Activated T-helper 2 cell treated with anti-CD3 and anti-CD28 coated beads, Interferon-gamma antibody, Interleukin-2, Interleukin-4, amounts not matched to agents 10 μg/mL and 5 μg/mL and 100 μg/mL, durations not matched to agents 14 hours and 24 hours and 36 hours (primary cell): ENCODE measurements around the gene SYS1. TPM values are rescaled to one million over a fixed set of nuclear protein-coding genes. Genes with fewer than 3 reads are reported as not detected.

ENCODE experiments used
- DNase-seq: peaks from one replicate; pipeline ENCODE4 v3.0.0; 2021; ENCODE audit warnings: low spot score
- H3K27ac Mint-ChIP-seq: one replicate; pipeline ENCODE4 v1.8.0; 2021; ENCODE audit warnings: mixed read lengths
- H3K27me3 Mint-ChIP-seq: one replicate; pipeline ENCODE4 v1.8.0; 2021; ENCODE audit warnings: low read depth, mixed read lengths
- H3K36me3 Mint-ChIP-seq: one replicate; pipeline ENCODE4 v1.8.0; 2021; ENCODE audit warnings: low read depth, mixed read lengths
- H3K4me1 Mint-ChIP-seq: one replicate; pipeline ENCODE4 v1.8.0; 2021; ENCODE audit warnings: low read depth, mixed read lengths
- H3K4me3 Mint-ChIP-seq: one replicate; pipeline ENCODE4 v1.8.0; 2021; ENCODE audit warnings: low read depth, mild to moderate bottlenecking, moderate library complexity, mixed read lengths
- H3K9me3 Mint-ChIP-seq: one replicate; pipeline ENCODE4 v1.8.0; 2021; ENCODE audit warnings: mixed read lengths
- intact Hi-C: fragments of 100-400 bp; cut with micrococcal nuclease; formaldehyde crosslinking; loops from one replicate; pipeline ENCODE4 v1.15.1; 2023
- total RNA-seq: library from RNA; stranded (reverse); gene quantifications from 2 replicates; pipeline ENCODE4 v1.2.3, GENCODE V29; 2022

SYS1 gene
- total RNA-seq, 1 donor from 2014 or later: 20.1 TPM

DNA sequence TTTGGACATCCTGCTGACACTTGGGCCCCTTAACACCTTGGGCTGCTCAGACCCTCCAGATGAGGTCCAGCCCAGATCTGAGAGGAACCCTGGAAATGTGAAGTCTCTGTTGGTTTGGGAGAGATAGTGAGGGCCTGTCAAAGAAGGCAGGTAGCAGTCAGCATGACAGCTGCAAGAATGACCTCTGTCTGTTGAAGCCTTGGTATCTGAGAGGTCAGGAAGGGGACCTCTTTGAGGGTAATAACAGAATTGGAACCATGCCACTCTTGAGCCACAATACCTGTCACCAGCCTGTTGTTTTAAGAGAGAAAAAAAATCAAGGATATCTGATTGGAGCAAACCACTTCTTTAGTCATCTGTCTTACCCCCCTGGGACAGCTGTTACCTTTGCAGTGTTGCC lies 4.2 kb downstream of the SYS1 start:
- Mint-ChIP-seq H3K4me1 (peaks cover 22% of the 10 kb centered on the region), H3K27ac (no peak overlapping the region), H3K4me3 (no peak overlapping the region), H3K36me3 (peaks cover 34% of the 10 kb centered on the region), H3K9me3 (no peaks in the 10 kb centered on the region), H3K27me3 (no peaks in the 10 kb centered on the region)
- DNase-seq: no peak
- intact Hi-C loops: no loop called here

GRCh38 chr20:45368221-45368980 lies 5.4 kb downstream of the SYS1 start:
- peaks cover 26% of the 10 kb centered on the region for H3K4me1 Mint-ChIP-seq
- intact Hi-C loops: no loop called here
- H3K36me3 Mint-ChIP-seq: peaks cover 34% of the 10 kb centered on the region
- no peaks in the 10 kb centered on the region for H3K9me3 Mint-ChIP-seq
- H3K27me3 Mint-ChIP-seq: no peaks in the 10 kb centered on the region
- no peak overlapping the region for H3K4me3 Mint-ChIP-seq
- peak overlapping the region; percentile 2 for H3K27ac Mint-ChIP-seq
- no peak for DNase-seq

DNA sequence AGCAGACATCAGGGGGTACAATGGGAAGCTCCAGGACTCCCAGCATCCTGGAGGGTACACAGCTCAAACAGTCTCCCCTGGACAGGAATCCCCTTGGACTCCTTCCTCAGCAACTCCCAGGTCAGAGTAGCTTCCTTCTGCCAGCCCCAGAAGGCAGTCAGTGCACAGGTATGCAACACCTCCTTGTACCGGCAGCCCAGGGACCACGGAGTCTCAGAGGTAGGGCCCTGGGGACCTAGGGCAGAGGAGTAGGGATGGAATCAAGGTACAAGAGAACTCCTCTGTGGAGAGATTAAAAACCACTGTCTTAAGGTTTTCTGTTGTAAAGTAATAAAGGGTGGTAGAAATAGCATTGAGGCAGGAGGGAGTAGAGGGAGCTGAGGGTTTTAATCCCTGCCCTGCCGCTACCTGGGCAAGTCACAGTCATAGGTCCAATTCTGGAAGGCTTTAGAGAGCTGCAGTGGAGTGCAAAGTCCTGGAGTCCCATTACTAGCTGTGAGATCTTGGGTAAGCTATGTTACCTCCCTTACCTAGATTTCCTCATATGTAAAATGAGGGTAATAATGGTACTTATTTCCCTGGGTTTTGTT lies 7.7 kb downstream of the SYS1 start:
- no peaks in the 10 kb centered on the region for H3K9me3 Mint-ChIP-seq
- peaks cover 31% of the 10 kb centered on the region for H3K36me3 Mint-ChIP-seq
- peaks cover 27% of the 10 kb centered on the region for H3K4me1 Mint-ChIP-seq
- DNase-seq: no peak
- H3K27me3 Mint-ChIP-seq: no peaks in the 10 kb centered on the region
- intact Hi-C loops: no loop called here
- H3K4me3 Mint-ChIP-seq: no peak overlapping the region
- H3K27ac Mint-ChIP-seq: no peak overlapping the region

DNA sequence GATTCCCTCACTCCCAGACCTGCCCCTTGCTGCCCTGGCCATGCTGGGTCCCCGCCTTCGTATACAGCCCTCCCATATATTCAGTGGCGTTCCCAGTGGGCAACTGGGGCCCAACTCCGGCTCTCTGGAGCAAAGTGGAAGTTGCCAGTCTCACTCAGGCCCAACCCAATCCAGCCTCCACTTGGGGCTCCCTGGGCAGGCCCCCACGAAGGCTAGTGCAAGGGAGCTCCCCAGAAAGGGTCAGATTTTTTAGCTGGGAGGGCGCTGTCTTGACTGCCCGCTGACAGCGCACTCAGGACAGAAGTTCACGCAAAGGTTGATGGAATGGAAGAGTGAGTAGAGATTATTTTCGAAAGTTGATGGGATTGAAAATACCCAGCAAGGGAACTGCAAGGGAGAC lies 9.3 kb downstream of the SYS1 start:
- Mint-ChIP-seq H3K36me3 (peaks cover 19% of the 10 kb centered on the region), H3K9me3 (no peaks in the 10 kb centered on the region), H3K27ac (no peak overlapping the region), H3K4me1 (peaks cover 27% of the 10 kb centered on the region), H3K27me3 (no peaks in the 10 kb centered on the region), H3K4me3 (peak overlapping the region; percentile 57)
- no peak for DNase-seq
- intact Hi-C loops: loop anchor here (2.0 kb wide), 1 partner anchor 45 kb away; the partner anchor contains the start of gene PIGT

DNA sequence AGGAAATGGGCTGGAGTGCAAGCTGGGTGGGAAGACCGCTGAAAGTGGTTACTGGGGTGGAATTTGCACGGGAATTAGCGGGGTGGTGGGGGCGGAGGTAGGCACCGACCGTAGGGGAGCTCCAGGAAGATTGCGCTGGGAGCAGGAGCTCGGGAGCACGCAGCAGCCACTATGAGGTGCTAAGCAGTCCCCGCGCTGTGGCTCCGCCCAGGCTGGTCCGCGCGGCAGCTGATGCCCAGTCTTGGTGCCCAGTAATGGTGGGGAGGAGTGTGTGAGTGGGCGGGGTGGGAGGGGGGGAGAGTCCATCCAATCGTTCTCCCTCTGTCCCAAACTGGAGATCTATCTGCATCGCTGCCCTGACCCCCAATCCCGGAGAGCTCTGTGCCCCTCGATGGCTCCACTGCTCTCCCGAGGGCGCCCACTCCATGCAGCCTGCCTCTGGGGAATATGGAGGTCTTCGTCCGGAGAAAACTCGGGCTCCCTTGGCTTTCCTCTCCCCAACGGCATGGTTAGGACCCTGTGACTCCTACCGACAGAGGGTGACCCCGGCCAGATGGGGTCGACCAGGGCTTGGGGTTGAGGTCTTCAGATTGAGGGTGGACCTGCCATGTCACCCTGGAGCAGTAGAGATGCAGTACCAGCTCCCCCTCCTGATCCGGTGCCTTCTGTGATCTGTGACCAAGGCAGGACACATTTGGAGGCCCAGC lies 9.8 kb downstream of the SYS1 start:
- peaks cover 26% of the 10 kb centered on the region for H3K4me1 Mint-ChIP-seq
- no peaks in the 10 kb centered on the region for H3K27me3 Mint-ChIP-seq
- DNase-seq: no peak
- H3K9me3 Mint-ChIP-seq: no peaks in the 10 kb centered on the region
- H3K36me3 Mint-ChIP-seq: peaks cover 15% of the 10 kb centered on the region
- no peak overlapping the region for H3K27ac Mint-ChIP-seq
- peak overlapping the region; percentile 64 for H3K4me3 Mint-ChIP-seq
- intact Hi-C loops: loop anchor here (2.0 kb wide), 1 partner anchor 44 kb away; the partner anchor contains the start of gene PIGT

DNA sequence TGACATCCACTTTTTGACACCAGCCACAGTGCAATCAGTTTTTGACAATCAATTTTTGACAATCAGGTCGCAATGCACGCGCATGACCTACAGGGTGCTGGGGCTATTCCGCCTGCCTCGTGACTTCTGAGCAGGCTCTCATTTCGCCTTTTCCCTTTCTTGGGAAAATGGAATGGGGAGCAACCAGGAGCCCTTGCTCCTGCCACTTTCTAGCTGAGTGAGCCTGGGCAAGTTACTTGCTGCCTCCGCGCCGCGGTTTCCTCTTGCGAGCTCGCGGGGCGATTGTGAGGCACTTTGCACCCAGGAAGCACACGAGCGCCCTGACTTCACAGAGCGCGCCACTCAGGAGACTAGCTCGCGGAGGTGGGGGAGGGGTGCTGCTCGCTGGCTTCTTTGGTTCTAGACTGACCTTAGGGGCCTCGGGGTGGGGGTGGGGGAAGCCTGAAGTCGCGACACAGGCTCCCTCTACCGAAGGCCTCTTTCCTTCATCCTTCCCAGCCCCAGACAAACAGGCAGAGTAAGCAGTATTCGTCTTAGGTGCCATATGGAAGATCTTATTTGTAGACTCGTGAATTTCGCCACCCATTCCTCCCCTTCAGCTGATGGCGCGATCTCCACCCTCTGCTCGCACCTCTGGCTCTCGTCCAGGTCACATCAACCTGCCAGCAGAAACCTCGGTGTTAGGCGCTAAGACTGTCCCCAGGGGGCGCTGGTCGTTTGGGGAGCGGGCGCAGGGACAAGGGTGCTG lies 10.6 kb downstream of the SYS1 start:
- H3K9me3 Mint-ChIP-seq: no peaks in the 10 kb centered on the region
- intact Hi-C loops: loop anchor here (1.0 to 2.0 kb wide), 2 partner anchors 43 to 64 kb away; partner anchors contain the start of gene PIGT
- H3K4me3 Mint-ChIP-seq: peak overlapping the region; percentile 64
- H3K27ac Mint-ChIP-seq: peak overlapping the region; percentile 67
- peaks cover 8% of the 10 kb centered on the region for H3K36me3 Mint-ChIP-seq
- H3K27me3 Mint-ChIP-seq: no peaks in the 10 kb centered on the region
- peaks cover 19% of the 10 kb centered on the region for H3K4me1 Mint-ChIP-seq
- DNase-seq: peak; percentile 76

GRCh38 chr20:45374101-45374467 lies 11.1 kb downstream of the SYS1 start:
- H3K27ac Mint-ChIP-seq: peak overlapping the region; percentile 67
- intact Hi-C loops: loop anchor here (1.0 kb wide), 1 partner anchor 63 kb away; no protein-coding TSS in a partner anchor
- no peaks in the 10 kb centered on the region for H3K27me3 Mint-ChIP-seq
- DNase-seq: no peak
- H3K9me3 Mint-ChIP-seq: no peaks in the 10 kb centered on the region
- H3K4me1 Mint-ChIP-seq: peaks cover 16% of the 10 kb centered on the region
- peak overlapping the region; percentile 64 for H3K4me3 Mint-ChIP-seq
- peaks cover 3% of the 10 kb centered on the region for H3K36me3 Mint-ChIP-seq

GRCh38 chr20:45374966-45375365 lies 12.0 kb downstream of the SYS1 start:
- Mint-ChIP-seq H3K36me3 (no peaks in the 10 kb centered on the region), H3K27me3 (no peaks in the 10 kb centered on the region), H3K9me3 (no peaks in the 10 kb centered on the region), H3K4me3 (no peak overlapping the region), H3K4me1 (peaks cover 16% of the 10 kb centered on the region), H3K27ac (no peak overlapping the region)
- intact Hi-C loops: loop anchor here (1.0 kb wide), 1 partner anchor 62 kb away; no protein-coding TSS in a partner anchor
- no peak for DNase-seq

GRCh38 chr20:45377269-45377668 lies 14.3 kb downstream of the SYS1 start:
- no peak overlapping the region for H3K4me3 Mint-ChIP-seq
- no peaks in the 10 kb centered on the region for H3K27me3 Mint-ChIP-seq
- DNase-seq: no peak
- no peak overlapping the region for H3K27ac Mint-ChIP-seq
- H3K9me3 Mint-ChIP-seq: no peaks in the 10 kb centered on the region
- intact Hi-C loops: no loop called here
- H3K36me3 Mint-ChIP-seq: no peaks in the 10 kb centered on the region
- peaks cover 14% of the 10 kb centered on the region for H3K4me1 Mint-ChIP-seq

DNA sequence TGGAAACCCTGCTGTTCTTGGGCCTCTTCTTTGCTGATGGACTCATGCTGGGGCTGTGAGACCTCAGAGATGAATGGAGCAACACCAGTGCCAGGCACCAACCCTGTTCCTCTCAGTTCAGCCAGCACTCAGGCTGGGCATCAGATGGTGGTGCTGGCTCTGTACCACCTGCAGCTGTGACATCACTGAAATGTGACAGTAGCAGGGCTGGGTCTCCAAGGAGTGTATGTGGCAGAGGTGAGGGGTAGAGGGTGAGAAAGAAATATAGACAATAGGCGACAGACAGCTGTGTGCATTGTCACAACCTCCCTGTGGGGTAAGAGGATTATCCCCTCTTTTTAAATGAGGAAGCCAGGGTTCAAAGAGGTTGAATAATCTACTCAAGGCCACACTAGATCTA lies 15.2 kb downstream of the SYS1 start, which contains the start of gene TP53TG5:
TP53TG5 (minus strand) TSS at position 135 of the 400 bp plus-strand sequence; CDS start at position 46, 89 bp downstream.
- Mint-ChIP-seq H3K4me3 (no peak within 1 kb of the TSS), H3K4me1 (peaks cover 9% of the 10 kb centered on the region), H3K27me3 (no peaks in the 10 kb centered on the region), H3K36me3 (no peaks in the 10 kb centered on the region), H3K27ac (no peak within 1 kb of the TSS), H3K9me3 (no peaks in the 10 kb centered on the region)
- intact Hi-C loops: no loop called here
- DNase-seq: no peak

GRCh38 chr20:45387274-45387673 lies 24.3 kb downstream of the SYS1 start:
- H3K27me3 Mint-ChIP-seq: peaks cover 1% of the 10 kb centered on the region
- intact Hi-C loops: no loop called here
- no peak overlapping the region for H3K27ac Mint-ChIP-seq
- no peak overlapping the region for H3K4me3 Mint-ChIP-seq
- peaks cover 8% of the 10 kb centered on the region for H3K36me3 Mint-ChIP-seq
- H3K9me3 Mint-ChIP-seq: peaks cover 11% of the 10 kb centered on the region
- no peak for DNase-seq
- peaks cover 3% of the 10 kb centered on the region for H3K4me1 Mint-ChIP-seq

DNA sequence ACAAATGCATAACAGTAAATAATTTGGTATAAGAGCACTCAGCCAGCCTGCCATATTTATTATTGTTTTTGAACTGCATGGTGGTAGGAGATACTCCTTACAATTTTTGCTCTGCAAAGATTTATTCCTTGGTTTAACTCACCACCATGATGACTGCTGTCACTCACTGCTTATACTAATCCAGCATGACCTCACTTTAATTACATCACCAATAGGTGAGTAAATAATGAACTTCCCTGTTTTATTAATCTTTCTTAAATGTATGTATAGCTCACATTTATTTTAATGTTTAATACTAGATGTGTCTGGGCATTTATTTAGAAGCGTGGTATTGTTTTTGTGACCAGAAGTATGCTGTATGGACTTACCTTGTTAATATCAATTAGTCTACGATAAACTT lies 28.0 kb downstream of the SYS1 start:
- H3K27ac Mint-ChIP-seq: no peak overlapping the region
- peaks cover 8% of the 10 kb centered on the region for H3K36me3 Mint-ChIP-seq
- H3K9me3 Mint-ChIP-seq: peaks cover 11% of the 10 kb centered on the region
- intact Hi-C loops: no loop called here
- H3K4me3 Mint-ChIP-seq: no peak overlapping the region
- no peaks in the 10 kb centered on the region for H3K27me3 Mint-ChIP-seq
- peaks cover 3% of the 10 kb centered on the region for H3K4me1 Mint-ChIP-seq
- no peak for DNase-seq
